NCI-H1436 treated with DMSO at 0.1 percent for 48 hours (cell line): ENCODE results near the gene KBTBD4.
A peak's percentile ranks its signal among the peaks of the same experiment; 100 is the strongest.

Source experiments
- DNase-seq: peaks from one replicate; lab custom pipeline; 2025; lab: John Stamatoyannopoulos, UW

Gene KBTBD4

DNA sequence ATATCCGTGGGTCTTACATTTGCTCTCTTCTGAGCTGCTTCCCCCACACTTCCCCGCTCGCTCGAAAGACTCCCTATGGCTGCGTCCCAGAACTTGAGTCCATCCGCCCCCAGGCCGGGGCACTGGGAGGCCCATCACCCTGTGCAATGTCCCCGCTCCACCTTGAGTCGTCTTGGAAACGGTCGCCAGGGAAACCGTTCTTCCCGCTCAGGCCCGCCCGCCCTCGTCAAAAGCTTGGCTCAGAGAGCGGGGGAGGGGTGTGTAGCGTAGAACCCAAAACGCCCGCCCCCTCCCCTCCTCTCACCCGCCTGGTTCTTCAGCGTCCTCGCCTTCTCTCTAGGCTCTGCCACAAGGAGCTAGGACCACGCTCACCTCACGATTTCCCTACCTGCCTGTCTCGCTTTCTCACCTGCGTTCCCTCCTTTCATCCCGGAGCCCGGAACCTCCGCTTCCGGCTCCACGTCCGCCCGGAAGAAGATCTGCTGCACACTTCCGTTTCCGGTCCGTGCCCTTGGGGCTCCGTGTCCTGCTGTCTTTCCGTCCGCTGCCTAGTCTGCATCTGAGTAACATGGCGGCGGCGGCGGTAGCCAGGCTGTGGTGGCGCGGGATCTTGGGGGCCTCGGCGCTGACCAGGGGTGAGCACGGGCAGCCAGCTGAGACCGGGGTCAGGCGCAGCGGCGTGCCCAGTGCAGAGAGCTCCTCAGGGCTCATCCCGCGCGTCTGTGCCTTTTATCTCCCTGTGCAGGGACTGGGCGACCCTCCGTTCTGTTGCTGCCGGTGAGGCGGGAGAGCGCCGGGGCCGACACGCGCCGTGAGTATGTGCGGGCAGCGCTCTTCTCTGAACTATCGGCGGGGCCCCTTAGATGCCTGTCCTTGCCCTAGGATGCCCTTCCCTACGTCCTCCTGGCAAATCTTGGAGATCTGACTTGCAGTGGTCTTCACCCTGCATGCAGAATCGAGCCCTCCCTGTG is at the start of gene KBTBD4, which contains the start of gene NDUFS3:
TSS of gene KBTBD4 (minus strand) at position 447 of the 971 bp plus-strand sequence. CDS start at position 428, 19 bp downstream.
TSS of gene NDUFS3 (plus strand) at position 551 of the 971 bp plus-strand sequence. CDS start at position 569, 18 bp downstream.
- peak; percentile 55 for DNase-seq

DNA sequence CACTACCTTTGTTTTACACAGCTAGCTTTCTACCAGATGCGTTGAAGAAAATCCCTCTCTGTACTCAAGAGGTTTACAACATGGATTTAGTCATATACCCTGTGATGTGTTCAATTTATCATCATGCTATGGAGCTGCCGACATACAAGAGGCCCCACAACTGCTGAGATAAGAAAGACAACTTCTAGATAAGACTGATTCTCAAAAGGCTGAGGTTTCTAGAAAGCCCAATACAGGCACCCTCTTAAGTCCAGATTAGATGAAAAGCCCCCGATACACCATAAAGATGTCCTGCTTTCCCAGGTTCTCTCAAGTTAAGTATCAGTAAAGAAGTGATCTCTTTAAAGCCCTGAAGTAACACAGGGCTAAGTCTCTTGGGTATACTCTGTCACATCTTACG is 49.3 kb upstream of the KBTBD4 start:
- DNase-seq: no peak

DNA sequence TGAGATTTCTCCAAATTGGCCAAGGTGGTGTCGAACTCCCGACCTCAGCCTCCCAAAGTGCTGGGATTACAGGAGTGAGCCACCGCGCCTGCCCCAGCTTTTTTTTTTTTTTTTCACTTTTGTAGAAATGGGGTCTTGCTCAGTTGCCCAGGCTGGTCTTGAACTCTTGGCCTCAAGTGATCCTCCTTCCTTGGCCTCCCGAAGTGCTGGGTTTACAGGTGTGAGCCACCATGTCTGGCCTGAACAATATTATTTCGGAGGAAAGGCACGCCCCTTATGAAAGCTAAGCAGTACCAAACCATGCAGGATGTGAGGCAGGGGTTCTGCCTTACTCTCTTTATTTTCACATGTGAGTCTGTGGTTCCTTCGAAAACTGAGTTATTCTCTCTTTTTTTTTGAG is 47.5 kb upstream of the KBTBD4 start:
- DNase-seq: no peak

DNA sequence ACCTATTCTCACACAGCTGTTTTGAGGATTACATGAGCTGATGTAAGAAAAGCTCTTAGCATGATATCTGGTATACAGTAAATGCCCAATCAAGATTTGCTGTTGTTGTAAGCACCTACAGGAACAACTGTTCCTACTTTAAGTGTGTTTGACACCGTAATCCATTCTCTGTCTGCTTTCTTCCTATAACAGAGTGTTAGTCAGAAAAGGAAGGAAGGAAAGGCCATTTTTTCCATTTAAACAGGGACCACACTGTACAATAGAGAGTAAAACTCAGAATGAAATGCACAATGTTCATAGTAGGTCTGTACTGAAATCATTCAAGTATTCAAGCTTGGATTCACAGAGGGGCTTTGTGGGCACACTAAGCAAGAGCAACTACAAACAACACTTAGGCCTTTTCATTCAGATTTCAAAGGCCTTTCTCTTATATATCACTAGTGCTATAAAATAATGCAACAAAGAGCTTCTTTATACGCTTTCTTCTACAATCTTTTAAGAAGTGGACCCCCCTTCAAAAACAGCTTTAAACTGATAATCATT is 42.1 kb upstream of the KBTBD4 start:
- DNase-seq: no peak

DNA sequence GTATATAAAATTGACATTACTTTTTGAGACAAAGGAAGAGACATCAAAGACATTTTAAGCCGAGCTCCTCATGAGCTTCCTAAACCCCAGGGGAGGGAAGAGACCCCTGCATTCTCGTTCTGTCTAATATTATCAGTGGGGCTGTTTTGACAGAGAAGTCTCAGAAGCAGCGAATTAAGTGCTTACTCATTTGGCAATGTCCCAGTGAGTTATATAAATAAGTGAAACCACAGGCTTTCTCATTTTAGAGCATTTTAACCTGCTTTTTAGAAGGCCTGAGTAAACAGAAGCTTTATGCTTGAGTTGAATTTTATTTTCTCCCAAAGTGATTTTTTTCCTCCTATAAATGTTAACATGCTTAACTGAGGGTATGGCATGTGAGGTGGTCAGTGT is 38.6 kb upstream of the KBTBD4 start:
- no peak for DNase-seq

DNA sequence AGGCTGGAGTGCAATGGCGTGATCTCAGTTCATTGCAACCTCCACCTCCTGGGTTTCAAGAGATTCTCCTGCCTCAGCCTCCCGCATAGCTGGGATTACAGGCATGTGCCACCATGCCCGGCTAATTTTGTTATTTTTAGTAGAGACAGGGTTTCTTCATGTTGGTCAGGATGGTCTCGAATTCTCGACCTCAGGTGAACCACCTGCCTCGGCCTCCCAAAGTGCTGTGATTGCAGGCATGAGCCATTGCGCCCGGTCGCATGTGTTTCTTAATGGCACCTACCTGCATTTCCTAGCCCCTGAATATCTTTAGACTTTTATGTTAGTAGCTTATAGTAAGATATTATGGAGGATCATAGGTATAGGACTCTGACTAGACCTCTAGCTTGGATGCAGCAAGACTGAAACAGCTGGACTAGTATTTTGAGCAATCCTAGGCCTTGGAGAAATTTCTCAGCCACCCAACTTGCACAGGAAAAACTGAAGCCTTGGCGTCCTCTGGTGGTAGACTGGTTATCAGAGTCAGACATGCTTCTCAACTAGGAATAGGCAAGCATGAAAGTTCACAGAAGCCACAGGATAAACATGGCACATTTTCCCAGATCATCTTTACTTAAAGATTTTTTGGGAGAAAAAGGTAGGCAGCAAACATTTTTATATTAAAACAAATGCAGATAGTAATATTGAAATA is 38.1 kb upstream of the KBTBD4 start:
- no peak for DNase-seq

DNA sequence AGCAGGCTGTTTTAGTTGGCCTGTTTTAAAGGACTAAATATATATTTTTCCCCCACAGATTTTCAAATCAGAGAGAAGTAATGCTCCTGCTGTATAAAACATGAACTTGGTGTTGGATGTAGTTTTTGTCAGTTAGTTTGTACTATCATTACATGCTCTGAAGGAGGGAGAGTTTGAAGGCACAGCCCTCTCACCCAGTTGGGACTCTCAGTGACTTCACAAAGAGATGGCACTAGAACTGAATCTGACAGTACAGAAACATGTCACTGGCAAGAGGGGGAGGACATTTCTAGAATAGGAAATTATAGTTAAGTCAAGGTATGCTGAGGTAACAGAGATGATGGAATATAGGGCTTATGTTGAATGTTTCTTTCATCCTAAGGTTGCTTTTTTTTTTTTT is 36.5 kb upstream of the KBTBD4 start:
- DNase-seq: no peak

DNA sequence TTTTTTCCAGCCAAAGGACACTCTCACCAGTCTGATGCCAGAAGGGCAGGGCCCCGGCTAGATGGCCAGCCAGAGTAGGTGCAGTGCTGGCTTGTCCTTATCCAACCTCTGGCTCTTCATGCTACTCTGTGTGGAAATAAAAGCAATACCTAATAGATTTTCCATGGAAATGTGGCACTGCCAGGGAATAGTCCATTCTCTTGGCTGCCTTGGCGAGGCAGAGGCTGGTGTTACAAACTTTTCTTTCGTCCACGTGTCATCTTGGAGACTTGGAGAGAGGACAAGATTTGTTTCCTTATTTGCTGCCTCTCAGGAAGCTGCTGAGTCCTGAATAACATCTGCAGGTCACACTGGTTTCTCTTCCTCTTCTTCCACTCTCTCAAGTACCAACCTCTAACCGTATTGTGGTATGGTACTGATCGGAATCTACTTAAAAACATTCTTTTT is 32.6 kb upstream of the KBTBD4 start:
- DNase-seq: no peak

DNA sequence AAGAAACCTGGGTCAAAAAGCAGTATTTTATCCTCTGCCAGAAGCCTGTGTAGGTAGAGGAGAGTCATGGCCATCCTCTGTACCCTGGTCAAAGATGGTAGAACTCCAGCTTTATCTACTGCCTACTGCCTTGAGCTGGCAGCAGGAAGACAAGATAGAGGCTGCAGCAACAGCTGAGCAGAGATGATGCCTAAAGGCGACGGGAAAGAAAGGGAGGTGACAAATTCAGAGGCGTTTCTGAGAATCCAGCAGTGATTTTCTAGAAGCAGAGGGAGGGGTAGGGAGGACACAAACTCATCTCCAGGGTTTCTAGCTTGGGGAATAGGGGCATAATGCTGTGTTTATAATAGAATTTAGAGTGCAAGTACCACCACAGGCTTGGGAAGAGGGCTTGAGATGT is 30.9 kb upstream of the KBTBD4 start:
- no peak for DNase-seq

DNA sequence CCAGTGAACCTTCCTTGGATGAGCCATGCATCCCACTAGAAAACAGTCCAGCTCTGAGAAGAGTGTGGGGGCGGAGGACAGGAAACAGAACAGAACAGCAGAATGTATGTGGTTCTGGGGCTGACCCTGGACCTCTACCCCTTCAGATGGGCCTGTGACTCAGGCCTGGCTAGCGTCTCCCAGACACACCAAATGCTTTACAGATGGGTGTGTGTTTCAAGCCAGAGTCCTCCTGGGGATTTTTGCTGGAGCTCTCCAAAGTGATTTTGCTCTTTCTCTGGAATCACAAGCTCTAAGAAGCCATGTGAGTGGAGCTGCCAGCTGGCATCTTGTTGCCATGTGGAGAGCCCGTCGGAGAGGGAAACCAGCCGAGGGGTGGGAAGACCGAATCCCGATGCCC is 28.6 kb upstream of the KBTBD4 start:
- no peak for DNase-seq

DNA sequence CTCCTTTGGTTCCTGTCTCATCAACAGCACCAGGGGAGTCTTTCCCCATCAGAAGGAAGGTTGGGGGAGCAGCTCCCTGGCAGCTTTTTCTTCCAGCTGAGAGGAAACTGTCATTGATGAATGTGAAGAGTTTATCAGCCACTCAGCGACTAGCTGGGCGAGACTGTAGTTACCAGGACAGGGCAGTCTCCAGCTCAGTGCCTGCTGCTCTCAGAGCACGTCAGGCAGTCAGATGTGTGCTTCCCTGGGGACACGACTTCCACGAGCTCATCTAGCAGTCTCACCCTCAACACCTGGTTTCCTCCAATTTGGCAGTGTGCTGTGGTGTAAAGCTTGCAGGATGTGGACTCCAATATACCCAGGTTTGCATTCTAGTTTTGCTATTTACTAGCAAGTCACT is 28.0 kb upstream of the KBTBD4 start:
- DNase-seq: no peak

DNA sequence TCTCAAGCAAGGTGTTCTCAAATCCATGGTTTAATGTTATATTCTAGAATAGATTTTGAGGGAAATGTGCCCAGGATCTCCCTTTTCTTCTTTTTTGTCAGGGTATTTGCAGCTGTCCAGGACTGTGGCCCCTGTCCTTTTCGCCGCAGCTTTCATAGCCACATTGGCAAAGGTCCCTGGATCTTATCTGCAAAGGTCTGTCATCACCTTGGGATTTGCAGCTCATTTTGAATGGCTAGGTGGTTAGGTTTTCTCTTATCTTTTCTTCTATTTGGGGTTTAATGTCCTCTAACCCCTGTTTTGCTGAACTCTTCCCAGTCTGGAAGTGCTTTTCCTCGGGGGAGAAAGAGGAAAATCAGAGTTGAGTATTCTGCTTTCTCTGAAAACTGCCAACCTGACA is 27.2 kb upstream of the KBTBD4 start:
- DNase-seq: no peak

DNA sequence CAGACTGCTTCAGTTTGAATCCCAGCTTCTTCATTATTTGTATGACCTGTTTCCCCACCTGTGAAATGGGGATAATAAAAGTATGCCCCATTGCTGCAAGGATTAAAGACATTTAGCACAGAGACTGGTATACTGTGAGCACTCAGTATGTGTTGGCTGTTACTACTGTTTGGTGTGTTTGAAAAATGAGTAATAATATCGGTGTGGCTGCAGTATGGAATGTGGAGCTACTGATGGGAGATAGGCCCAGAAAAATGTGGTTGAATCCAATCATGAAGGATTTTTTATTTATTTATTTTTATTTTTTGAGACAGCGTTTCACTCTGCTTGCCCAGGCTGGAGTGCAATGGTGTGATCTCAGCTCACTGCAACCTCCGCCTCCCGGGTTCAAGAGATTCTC is 24.5 kb upstream of the KBTBD4 start:
- no peak for DNase-seq

DNA sequence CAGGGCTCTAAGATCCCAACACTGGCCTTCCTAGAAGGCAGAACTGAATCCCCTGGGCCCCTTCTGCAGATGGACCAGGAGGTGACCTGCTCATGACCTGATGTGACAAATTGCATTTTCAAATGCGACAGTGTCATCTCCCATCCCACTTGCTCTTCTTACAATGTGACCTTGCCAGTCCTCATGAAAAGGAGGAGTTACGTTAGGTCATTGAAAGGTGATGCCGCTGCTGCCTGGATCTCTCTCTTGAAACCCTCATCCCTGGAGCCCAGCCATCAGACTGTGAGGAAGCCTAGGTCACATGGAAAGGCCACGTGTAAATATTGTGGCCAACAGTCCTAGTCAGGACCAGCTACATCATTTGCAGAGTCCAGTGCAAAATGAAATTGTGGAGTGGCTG is 21.1 kb upstream of the KBTBD4 start:
- no peak for DNase-seq

DNA sequence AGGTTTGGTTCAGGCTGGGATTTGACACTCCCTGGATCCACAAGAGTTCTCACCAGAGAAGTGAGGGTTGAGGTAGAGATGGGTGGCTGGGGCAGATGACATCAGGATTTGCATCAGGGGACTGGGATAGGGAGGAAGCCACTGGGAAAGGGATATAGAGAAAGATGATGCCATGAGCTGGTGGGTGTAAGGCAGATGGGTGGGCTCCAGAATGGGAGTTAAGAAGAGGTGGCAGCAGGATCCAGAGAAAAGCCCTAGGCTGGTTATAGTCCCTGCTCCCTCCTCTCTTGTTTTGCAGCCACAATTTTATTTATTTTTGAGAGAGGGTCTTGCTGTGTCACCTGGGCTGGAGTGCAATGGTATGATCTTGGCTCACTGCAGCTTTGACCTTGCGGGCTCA is 17.2 kb upstream of the KBTBD4 start:
- DNase-seq: no peak

DNA sequence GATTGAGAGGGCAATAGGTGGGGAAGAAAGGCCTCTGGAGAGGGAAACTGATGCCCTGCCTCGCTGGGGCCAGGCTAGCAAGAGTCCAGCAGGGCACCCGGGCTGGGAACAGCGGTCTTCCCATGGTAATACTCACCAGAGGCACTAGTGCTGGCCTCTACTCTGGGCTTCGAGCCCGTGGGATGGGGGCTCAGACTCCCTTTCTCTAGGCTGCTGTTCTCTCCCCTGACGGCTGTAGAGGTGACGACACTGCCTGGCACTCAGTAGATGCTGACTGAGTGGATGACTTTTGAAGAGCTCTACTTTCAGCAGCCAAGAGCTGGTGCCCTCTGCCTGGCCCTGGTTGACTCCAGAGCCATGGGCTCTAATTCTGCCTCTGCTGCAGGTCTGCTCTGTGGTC is 16.3 kb upstream of the KBTBD4 start:
- no peak for DNase-seq

DNA sequence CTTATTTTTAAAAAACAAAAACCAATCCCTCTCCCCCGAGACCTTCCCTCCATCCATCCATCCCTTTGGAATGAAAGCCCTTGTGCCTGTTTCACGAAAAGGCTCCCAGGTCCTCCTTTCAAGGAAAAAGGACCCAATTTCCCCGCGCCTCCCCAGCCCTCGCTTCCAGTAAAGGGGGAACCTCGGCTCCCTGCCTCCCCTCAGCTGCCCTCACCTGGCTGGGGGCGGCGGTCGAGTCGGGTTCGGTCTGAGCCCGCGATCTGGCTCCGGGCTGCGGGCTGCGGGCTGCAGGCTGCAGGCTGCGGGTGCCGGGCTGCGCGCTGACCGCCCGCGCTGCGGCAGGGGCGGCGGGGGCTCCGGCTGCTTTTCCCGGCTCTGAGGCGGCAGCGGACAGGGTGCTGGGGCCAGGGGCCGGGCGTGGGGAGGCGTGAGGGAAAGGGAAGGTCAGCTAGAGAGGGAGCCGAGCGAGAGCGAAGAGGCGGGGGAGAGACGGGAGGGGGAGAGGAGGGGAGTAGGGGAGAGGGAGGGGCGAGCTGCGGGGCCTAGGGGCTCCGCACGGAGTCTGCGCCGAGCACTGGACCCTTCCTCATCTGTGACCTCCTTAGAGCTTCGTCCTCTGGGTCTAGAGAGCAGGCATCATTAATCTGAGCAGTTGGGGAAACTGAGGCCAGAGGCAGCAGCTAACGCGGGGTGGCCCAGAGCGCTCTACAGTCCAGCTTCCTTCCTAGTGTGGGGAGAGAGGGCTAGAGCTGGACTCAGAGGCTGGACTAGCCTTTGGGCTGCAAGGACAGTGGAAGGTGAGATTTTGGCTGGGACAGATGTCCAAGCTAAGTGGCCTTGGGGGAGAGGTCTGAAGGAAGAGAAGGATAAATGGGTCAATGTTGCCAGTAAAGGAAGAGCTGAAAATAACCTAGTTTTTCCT is 15.4 kb upstream of the KBTBD4 start, which contains the start of gene C1QTNF4:
TSS of gene C1QTNF4 (minus strand) at position 478 of the 922 bp plus-strand sequence. CDS start 3,601 bp downstream, outside the sequence.
- no peak for DNase-seq

DNA sequence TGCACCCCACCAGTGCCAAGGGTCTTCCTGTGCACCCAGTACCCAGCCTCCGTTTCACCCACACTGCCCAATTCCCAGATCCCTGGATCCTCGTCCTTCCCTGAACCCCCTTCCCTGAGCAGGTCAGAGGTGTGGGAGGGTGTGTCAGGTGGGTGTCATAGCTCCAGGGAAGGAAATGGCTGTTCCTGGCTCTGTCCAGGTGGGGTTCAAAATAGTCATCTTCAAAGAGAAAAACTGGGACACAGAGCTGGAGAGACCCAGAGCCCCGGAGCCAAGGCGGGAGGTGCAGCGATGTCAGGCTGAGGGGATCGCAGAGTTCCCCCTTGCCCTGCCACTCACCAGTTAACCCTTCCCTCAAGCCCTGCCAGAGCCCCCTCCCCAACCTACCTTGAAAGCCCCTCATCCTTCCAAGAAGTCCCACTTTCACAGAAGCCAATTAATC is 14.7 kb upstream of the KBTBD4 start:
- DNase-seq: no peak

DNA sequence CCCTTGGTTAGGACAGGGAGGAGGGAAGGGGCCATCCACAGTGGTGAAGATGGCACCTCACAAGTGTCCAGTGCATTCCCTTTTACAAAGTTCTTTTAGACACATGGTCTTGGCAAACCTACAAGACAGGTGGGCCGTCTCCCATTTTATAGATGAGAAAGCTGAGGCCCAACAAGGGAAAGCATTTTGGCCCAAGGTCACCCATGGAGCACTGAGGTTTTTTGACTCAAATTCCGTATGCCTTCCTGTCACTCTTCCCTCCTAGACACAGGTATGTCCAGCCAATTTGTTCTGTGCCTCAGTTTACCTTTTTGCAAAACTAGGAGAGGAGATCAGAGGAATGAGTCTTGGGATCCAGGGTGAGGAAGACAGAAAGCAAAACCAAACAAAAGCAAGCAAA is 14.2 kb upstream of the KBTBD4 start:
- no peak for DNase-seq

DNA sequence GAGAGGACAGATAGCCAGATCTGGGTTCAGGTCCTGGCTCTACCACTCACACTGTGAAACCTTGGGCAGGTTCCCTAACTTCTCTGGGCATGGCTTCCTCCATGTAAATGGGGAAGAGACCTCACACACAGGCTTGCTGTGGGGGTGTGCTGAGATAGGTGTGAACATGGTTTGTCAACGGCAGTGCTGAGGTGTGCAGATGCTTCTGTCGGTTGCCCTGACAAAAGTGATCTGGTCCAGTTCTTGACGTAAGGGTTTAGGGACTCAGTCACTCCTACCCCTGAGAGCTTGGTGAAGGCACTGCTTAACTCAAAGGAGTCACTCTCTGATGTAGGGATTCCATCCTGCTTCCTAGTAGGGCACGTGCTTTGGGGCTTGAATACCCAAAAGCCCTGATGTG is 13.5 kb upstream of the KBTBD4 start:
- no peak for DNase-seq

DNA sequence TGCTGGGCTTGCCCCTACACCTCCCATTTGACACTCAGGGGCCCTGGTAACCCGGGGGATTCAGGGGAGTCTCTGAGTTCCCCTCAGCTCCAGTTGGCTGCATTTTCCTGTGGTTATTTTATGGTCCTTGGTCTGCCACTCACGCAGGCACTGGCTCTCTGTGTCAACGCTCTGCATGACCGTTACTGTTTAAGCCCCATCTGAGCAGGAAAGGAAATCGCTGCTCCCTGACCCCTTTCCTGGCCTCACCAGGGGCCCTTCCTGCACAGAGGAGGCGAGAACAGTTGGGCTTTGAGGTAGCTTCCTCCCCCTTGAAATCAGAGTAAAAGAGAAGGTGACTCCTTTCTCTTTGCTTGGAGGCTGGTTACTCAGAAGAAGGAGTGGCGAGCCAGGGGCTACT is 13.0 kb upstream of the KBTBD4 start:
- no peak for DNase-seq
